Keratinocyte (primary cell): ENCODE measurements around the gene CEACAM8. TPM values are rescaled to one million over a fixed set of nuclear protein-coding genes. Genes with fewer than 3 reads are reported as not detected.

Experiments
- DNase-seq: peaks from one replicate; pipeline ENCODE4 v3.0.0-alpha.2; 2011; ENCODE audit warnings: low read depth, missing footprints, low spot score
- FAIRE-seq: peaks from 2 replicates; lab custom pipeline; 2011; peaks lifted over from hg19 to GRCh38; lab: Jason Lieb, UNC
- H2AFZ ChIP-seq: 2 replicates; pipeline ENCODE4 v1.6.0; 2012; ENCODE audit warnings: low read length, control low read depth, inconsistent platforms; ENCODE audit not compliant: control insufficient read depth
- H3K27ac ChIP-seq: 2 replicates; pipeline ENCODE4 v1.5.1; 2011; ENCODE audit warnings: low read length; ENCODE audit not compliant: control insufficient read depth, insufficient read depth
- H3K27me3 ChIP-seq: 3 replicates; pipeline ENCODE4 v1.6.0; 2011; ENCODE audit warnings: low read length; ENCODE audit not compliant: control insufficient read depth, insufficient read depth; ENCODE audit errors: extremely low read depth
- H3K36me3 ChIP-seq, 2 experiments: 2 replicates in 1 of 2; 3 replicates in 1 of 2; pipeline ENCODE4 v1.5.1; 2011; ENCODE audit warnings: low read length in 2 of 2, mild to moderate bottlenecking in 1 of 2; ENCODE audit not compliant: control insufficient read depth in 2 of 2, insufficient read depth in 2 of 2; ENCODE audit errors: extremely low read depth in 1 of 2
- H3K4me1 ChIP-seq: 3 replicates; pipeline ENCODE4 v1.5.1; 2011; ENCODE audit warnings: low read length; ENCODE audit not compliant: control insufficient read depth, insufficient read depth; ENCODE audit errors: extremely low read depth
- H3K4me2 ChIP-seq: 3 replicates; pipeline ENCODE4 v1.6.0; 2011; ENCODE audit warnings: low read depth, low read length; ENCODE audit not compliant: control insufficient read depth, insufficient read depth; ENCODE audit errors: extremely low read depth
- H3K4me3 ChIP-seq, 3 experiments: fragments of 200-600 bp in 1 of 3; sonication (generic) in 1 of 3; 2 replicates in 2 of 3; 3 replicates in 1 of 3; pipeline ENCODE4 v1.5.1; 2011 to 2016; ENCODE audit warnings: low read length in 3 of 3, mild to moderate bottlenecking in 3 of 3, control low read depth in 2 of 3, inconsistent platforms in 1 of 3, low read depth in 1 of 3, mixed read lengths in 1 of 3, mixed run types in 1 of 3, moderate library complexity in 1 of 3; ENCODE audit not compliant: control insufficient read depth in 2 of 3, insufficient read depth in 2 of 3; ENCODE audit errors: extremely low read depth in 1 of 3
- H3K79me2 ChIP-seq: 2 replicates; pipeline ENCODE4 v1.6.0; 2012; ENCODE audit warnings: low read length; ENCODE audit not compliant: control insufficient read depth, insufficient read depth
- H3K9ac ChIP-seq: 3 replicates; pipeline ENCODE4 v1.6.0; 2011; ENCODE audit warnings: low read length; ENCODE audit not compliant: control insufficient read depth, insufficient read depth; ENCODE audit errors: extremely low read depth
- H3K9me1 ChIP-seq: 3 replicates; pipeline ENCODE4 v1.6.0; 2011; ENCODE audit warnings: low read length; ENCODE audit not compliant: control insufficient read depth, insufficient read depth; ENCODE audit errors: extremely low read depth
- H3K9me3 ChIP-seq: 2 replicates; pipeline ENCODE4 v1.5.1; 2012; ENCODE audit warnings: low read depth, low read length; ENCODE audit not compliant: control insufficient read depth
- H4K20me1 ChIP-seq: 3 replicates; pipeline ENCODE4 v1.6.0; 2011; ENCODE audit warnings: low read length; ENCODE audit not compliant: control insufficient read depth, insufficient read depth; ENCODE audit errors: extremely low read depth
- EZH2 ChIP-seq: IDR thresholded peaks from one replicate; pipeline ENCODE4 v1.6.1; 2012; ENCODE audit warnings: inconsistent platforms, mild to moderate bottlenecking, low read length, moderate library complexity
- dilution Hi-C: fragments of 300-500 bp; cut with MboI; formaldehyde crosslinking; loops from one replicate; pipeline ENCODE4 v1.7.0; 2020; ENCODE audit warnings: low sequenced_read_pairs; ENCODE audit not compliant: extremely low pct_ligation_motif_present
- polyA plus RNA-seq, 5 experiments: library from polyadenylated mRNA; depleted of rRNA in 3 of 5; stranded (reverse) in 3 of 5; stranded (forward) in 1 of 5; unstranded in 1 of 5; fragments of >200 nt; gene quantifications; 1 replicate in 1 of 5; 2 replicates in 3 of 5; 3 replicates in 1 of 5; pipeline versions ENCODE4 v1.2.1 to v1.2.3, GENCODE V29; 2011 to 2012; ENCODE audit warnings: missing spikeins in 2 of 5, low read depth in 1 of 5, low replicate concordance in 1 of 5
- TF ChIP-seq, protein P1 (sequence below), 3 experiments: IDR thresholded peaks in 1 of 3; conservative IDR thresholded peaks in 1 of 3; optimal IDR thresholded peaks in 1 of 3; 2 replicates in 2 of 3; 3 replicates in 1 of 3; pipeline versions ENCODE3 to v1.5.1; 2011; ENCODE audit warnings: low read length in 3 of 3, mild to moderate bottlenecking in 3 of 3, moderate library complexity in 2 of 3, control low read depth in 1 of 3, inconsistent platforms in 1 of 3; ENCODE audit not compliant: insufficient read depth in 2 of 3; ENCODE audit errors: extremely low read depth in 1 of 3

Gene CEACAM8
- polyA plus RNA-seq, 1 donor (not counting 4 experiments of a cell fraction or from before 2014, with no cell fraction given) = not detected

DNA sequence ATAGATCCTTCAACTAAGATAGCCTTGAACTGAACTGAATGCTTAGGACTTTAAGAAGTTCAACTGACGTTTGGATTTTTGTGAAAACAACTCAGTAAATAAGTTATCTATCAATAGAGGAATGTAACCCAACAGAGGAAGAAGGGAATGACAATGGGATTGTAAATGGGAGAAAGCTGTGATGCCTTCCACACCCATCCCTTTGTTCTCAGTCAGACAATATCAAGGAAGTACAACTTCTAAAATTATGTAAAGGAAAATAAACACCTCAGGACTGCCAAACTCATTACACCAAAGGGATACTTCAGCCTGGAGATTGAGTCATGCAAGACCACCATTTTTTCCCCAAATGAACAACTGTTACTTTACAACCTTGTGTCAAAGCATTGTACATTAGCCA lies 21.1 kb downstream of the CEACAM8 start:
- TF ChIP-seq EZH2 = no peak
- TF ChIP-seq, protein P1, sequence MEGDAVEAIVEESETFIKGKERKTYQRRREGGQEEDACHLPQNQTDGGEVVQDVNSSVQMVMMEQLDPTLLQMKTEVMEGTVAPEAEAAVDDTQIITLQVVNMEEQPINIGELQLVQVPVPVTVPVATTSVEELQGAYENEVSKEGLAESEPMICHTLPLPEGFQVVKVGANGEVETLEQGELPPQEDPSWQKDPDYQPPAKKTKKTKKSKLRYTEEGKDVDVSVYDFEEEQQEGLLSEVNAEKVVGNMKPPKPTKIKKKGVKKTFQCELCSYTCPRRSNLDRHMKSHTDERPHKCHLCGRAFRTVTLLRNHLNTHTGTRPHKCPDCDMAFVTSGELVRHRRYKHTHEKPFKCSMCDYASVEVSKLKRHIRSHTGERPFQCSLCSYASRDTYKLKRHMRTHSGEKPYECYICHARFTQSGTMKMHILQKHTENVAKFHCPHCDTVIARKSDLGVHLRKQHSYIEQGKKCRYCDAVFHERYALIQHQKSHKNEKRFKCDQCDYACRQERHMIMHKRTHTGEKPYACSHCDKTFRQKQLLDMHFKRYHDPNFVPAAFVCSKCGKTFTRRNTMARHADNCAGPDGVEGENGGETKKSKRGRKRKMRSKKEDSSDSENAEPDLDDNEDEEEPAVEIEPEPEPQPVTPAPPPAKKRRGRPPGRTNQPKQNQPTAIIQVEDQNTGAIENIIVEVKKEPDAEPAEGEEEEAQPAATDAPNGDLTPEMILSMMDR (optimal IDR thresholded peaks at IDR 0.05 in 1 of 3, IDR thresholded peaks at IDR 0.05 in 1 of 3, conservative IDR thresholded peaks at IDR 0.05 in 1 of 3; ENCODE audit: extremely low read depth in 1 of 3, insufficient read depth in 2 of 3, low read length in 3 of 3) = no peak
- H3K9ac ChIP-seq = no peak overlapping the region
- DNase-seq (no peak), FAIRE-seq (no peak)
- no peak overlapping the region for H3K4me3 ChIP-seq
- H3K27ac ChIP-seq = no peak overlapping the region
- H3K27me3 ChIP-seq = peaks cover 5% of the 10 kb centered on the region
- H2AFZ ChIP-seq = no peak overlapping the region
- no peaks in the 10 kb centered on the region for H3K9me1 ChIP-seq
- dilution Hi-C loops = no loop called here
- H3K4me1 ChIP-seq = no peaks in the 10 kb centered on the region
- no peak overlapping the region for H3K4me2 ChIP-seq
- no peaks in the 10 kb centered on the region for H4K20me1 ChIP-seq
- H3K79me2 ChIP-seq = no peaks in the 10 kb centered on the region
- H3K9me3 ChIP-seq = no peaks in the 10 kb centered on the region
- H3K36me3 ChIP-seq = no peaks in the 10 kb centered on the region

DNA sequence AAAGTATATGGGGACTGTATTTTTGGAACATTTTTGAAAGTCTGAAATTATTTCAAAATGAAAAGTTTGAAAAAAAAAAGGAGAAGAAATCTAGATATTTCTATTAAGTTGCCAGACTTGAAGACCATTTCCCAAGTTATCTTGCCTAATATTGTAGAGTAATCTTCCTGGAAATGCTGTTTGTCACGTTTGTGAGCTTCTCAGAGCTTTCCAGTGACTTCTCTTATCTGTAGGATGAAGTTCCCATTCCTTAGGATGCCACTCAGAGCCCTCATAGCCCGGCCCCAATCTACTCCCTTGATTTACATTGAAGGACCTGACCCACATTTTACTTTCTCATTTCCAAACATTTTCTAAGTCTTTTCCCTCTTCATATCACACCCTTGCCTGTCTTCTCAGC lies 23.6 kb downstream of the CEACAM8 start:
- Histone ChIP-seq H3K27ac (no peak overlapping the region), H3K9ac (no peak overlapping the region), H3K79me2 (no peaks in the 10 kb centered on the region), H3K27me3 (no peaks in the 10 kb centered on the region), H3K4me2 (no peak overlapping the region), H3K4me3 (no peak overlapping the region), H3K9me3 (no peaks in the 10 kb centered on the region), H4K20me1 (no peaks in the 10 kb centered on the region), H3K36me3 (no peaks in the 10 kb centered on the region), H3K4me1 (no peaks in the 10 kb centered on the region), H3K9me1 (no peaks in the 10 kb centered on the region), H2AFZ (no peak overlapping the region)
- TF ChIP-seq, protein P1 (optimal IDR thresholded peaks at IDR 0.05 in 1 of 3, IDR thresholded peaks at IDR 0.05 in 1 of 3, conservative IDR thresholded peaks at IDR 0.05 in 1 of 3; ENCODE audit: extremely low read depth in 1 of 3, insufficient read depth in 2 of 3, low read length in 3 of 3) = no peak
- no peak for TF ChIP-seq EZH2
- dilution Hi-C loops = no loop called here
- FAIRE-seq (no peak), DNase-seq (no peak)
